Fibroblast of villous mesenchyme (primary cell): ENCODE measurements around the gene PLAC1. TPM values are rescaled to one million over a fixed set of nuclear protein-coding genes. Genes with fewer than 3 reads are reported as not detected.
A peak's percentile ranks its signal among the peaks of the same experiment; 100 is the strongest.

Experiments used
- DNase-seq: peaks from one replicate; pipeline ENCODE4 v3.0.0-alpha.2; 2010; ENCODE audit warnings: low read depth
- H3K4me3 ChIP-seq: 2 replicates; pipeline ENCODE4 v1.5.1; 2011; ENCODE audit warnings: low read depth, mild to moderate bottlenecking, low read length
- CTCF ChIP-seq: IDR thresholded peaks from 2 replicates; pipeline ENCODE4 v1.5.1; 2012; ENCODE audit warnings: low read depth, mild to moderate bottlenecking, low read length; ENCODE audit not compliant: insufficient read depth
- total RNA-seq: library from RNA; depleted of rRNA; stranded (reverse); fragments of >200 nt; gene quantifications from 2 replicates; pipeline ENCODE4 v1.2.3, GENCODE V29; 2012

Gene PLAC1
- total RNA-seq, 1 donor = 0.43 TPM

DNA sequence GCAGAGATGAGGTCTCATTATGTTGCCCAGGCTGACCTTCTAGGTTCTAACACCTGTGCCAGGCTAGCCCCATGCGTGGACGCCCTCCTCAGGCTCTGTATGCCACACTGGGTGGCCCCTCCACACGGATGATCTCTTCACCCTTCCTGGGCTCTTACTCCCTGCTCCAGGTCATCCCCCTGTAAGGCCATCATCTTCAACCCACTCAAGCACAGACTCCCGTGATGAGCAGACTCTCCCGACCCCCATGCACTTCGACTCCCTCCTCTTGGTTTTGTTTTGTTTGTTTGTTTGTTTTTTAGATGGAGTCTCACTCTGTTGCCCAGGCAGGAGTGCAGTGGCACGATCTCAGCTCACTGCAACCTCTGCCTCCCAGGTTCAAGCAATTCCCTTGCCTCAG lies 127.4 kb downstream of the PLAC1 start:
- no peak overlapping the region for H3K4me3 ChIP-seq
- DNase-seq = no peak
- no peak for TF ChIP-seq CTCF

GRCh38 chrX:134529481-134529880 lies 128.8 kb downstream of the PLAC1 start:
- DNase-seq = no peak
- TF ChIP-seq CTCF = no peak
- H3K4me3 ChIP-seq = no peak overlapping the region

- no peak for TF ChIP-seq CTCF
- DNase-seq = peak; percentile 47
- H3K4me3 ChIP-seq = no peak overlapping the region
Measured at GRCh38 chrX:134528960-134529359, 129.3 kb downstream of the PLAC1 start.

- H3K4me3 ChIP-seq = no peak overlapping the region
- DNase-seq = no peak
- TF ChIP-seq CTCF = no peak
Measured at GRCh38 chrX:134526399-134526798, 131.9 kb downstream of the PLAC1 start.

DNA sequence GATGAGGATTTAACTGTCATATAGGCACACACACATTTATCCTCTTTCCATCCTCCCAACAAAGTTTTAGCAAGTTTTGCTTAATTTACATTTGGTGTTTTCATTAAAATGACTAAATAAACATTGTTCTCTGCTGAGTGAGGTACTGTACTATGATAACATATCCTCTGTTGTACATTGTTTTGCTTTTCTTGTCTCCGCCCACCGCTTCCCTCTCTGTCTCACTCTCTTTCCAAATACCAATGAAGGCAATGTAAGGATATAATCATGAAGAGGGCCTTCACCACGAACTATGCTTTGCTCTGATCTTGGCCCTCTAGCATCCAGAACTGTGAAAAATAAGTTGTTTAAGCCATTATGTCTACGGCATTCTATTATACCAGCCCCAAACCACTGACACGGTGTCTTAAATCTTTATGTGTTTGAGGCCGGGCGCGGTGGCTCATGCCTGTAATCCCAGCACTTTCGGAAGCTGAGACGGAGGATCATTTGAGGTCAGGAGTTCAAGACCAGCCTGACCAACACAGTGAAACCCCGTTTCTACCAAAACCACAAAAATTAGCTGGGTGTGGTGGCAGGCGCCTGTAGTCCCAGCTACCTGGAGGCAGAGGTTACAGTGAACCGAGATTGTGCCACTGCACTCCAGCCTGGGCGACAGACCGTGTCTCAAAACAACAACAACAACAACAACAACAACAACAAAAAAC lies 133.0 kb downstream of the PLAC1 start:
- no peak for DNase-seq
- H3K4me3 ChIP-seq = no peak overlapping the region
- TF ChIP-seq CTCF = no peak

GRCh38 chrX:134524181-134524580 lies 134.1 kb downstream of the PLAC1 start:
- TF ChIP-seq CTCF = no peak
- no peak for DNase-seq
- H3K4me3 ChIP-seq = no peak overlapping the region

DNA sequence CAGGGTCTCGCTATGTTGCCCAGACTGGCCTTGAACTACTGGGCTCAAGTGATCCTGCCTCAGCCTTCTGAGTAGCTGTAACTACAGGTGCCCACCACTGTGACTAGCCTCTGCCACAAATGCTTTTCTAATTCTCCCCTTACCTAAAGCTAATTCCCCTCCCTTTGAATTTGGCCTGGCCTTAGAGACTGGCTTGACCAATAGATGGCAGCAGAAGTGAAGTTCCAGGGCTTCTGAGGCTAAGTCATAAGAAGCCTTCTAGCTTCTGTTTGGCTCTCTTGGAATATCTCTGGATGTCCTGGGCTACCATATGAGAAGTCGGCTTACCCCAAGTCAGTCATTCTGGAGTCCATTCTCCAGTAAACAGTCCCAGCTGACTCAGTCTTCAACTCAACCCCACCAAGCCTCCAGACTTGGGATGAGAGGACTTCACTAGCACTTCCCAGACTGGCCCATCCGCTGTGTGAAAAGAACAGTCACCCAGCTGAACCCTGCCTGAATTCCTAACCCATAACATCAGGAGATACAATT lies 137.3 kb downstream of the PLAC1 start:
- H3K4me3 ChIP-seq = no peak overlapping the region
- DNase-seq = peak; percentile 72
- TF ChIP-seq CTCF = peak; percentile 65
